Endothelial cell of umbilical vein (primary cell): Measurements from ENCODE around the gene TES. TPM values are rescaled to one million over a fixed set of nuclear protein-coding genes. Genes with fewer than 3 reads are reported as not detected.
A peak's percentile ranks its signal among the peaks of the same experiment; 100 is the strongest.

Experiments
- BruUV-seq: library from RNA; stranded (reverse); fragments of 400-500 nt; replicated peaks from 2 replicates; lab custom pipeline; 2021; lab: Mats Ljungman, UMichigan
- CTCF ChIA-PET: fragments of 300-600, 350-600 bp; sonication (Branson Sonifier 250); formaldehyde crosslinking; loops from one replicate; lab custom pipeline; 2021; ENCODE audit warnings: antibody characterized with exemption, inconsistent platforms; lab: Charles Lee
- POLR2A ChIA-PET: fragments of 300-600, 350-600 bp; sonication (Branson Sonifier 250); formaldehyde crosslinking; loops from one replicate; lab custom pipeline; 2021; ENCODE audit warnings: antibody characterized with exemption, inconsistent platforms; lab: Charles Lee
- DNase-seq: peaks from one replicate; pipeline ENCODE4 v3.0.0-alpha.2; 2011; ENCODE audit warnings: low read depth, low spot score
- FAIRE-seq: peaks from 2 replicates; lab custom pipeline; 2011; peaks lifted over from hg19 to GRCh38; lab: Jason Lieb, UNC
- H2AFZ ChIP-seq: 2 replicates; pipeline ENCODE4 v1.6.0; 2012; ENCODE audit warnings: low read depth, low read length, control low read depth, inconsistent platforms
- H3K27ac ChIP-seq: 2 replicates; pipeline ENCODE4 v1.5.1; 2011; ENCODE audit warnings: low read depth, mild to moderate bottlenecking, control low read depth, low read length, moderate library complexity; ENCODE audit not compliant: insufficient read depth
- H3K27me3 ChIP-seq, 2 experiments: 2 replicates each; pipeline versions ENCODE4 v1.6.0 to v1.6.1; 2011; ENCODE audit warnings: low read length in 2 of 2, mixed read lengths in 1 of 2; ENCODE audit not compliant: control insufficient read depth in 2 of 2, insufficient read depth in 2 of 2
- H3K36me3 ChIP-seq, 2 experiments: 2 replicates in 1 of 2; 3 replicates in 1 of 2; pipeline ENCODE4 v1.5.1; 2011; ENCODE audit warnings: low read length in 2 of 2, mild to moderate bottlenecking in 1 of 2, moderate library complexity in 1 of 2; ENCODE audit not compliant: control insufficient read depth in 2 of 2, insufficient read depth in 2 of 2; ENCODE audit errors: extremely low read depth in 1 of 2
- H3K4me1 ChIP-seq: 3 replicates; pipeline ENCODE4 v1.5.1; 2011; ENCODE audit warnings: mild to moderate bottlenecking, low read length; ENCODE audit not compliant: control insufficient read depth, insufficient read depth; ENCODE audit errors: extremely low read depth
- H3K4me2 ChIP-seq: 2 replicates; pipeline ENCODE4 v1.6.1; 2011; ENCODE audit warnings: low read length, control low read depth, mixed read lengths; ENCODE audit not compliant: insufficient read depth
- H3K4me3 ChIP-seq, 3 experiments: fragments of 200-600 bp in 1 of 3; sonication (generic), shearing (Covaris generic) in 1 of 3; replicated peaks in 1 of 3; 2 replicates each; pipeline ENCODE4 v1.5.1; 2011 to 2016; ENCODE audit warnings: control low read depth in 3 of 3, low read length in 3 of 3, mild to moderate bottlenecking in 2 of 3, inconsistent platforms in 1 of 3, low read depth in 1 of 3, moderate library complexity in 1 of 3; ENCODE audit not compliant: insufficient read depth in 1 of 3
- H3K79me2 ChIP-seq: 2 replicates; pipeline ENCODE4 v1.6.0; 2012; ENCODE audit warnings: low read length, inconsistent platforms; ENCODE audit not compliant: control insufficient read depth, insufficient read depth
- H3K9ac ChIP-seq: replicated peaks from 2 replicates; pipeline ENCODE3; 2011; ENCODE audit warnings: low read length, control low read depth; ENCODE audit not compliant: insufficient read depth; ENCODE audit errors: extremely low read depth
- H3K9me1 ChIP-seq: replicated peaks from 3 replicates; pipeline ENCODE4 v1.6.0; 2011; ENCODE audit warnings: mild to moderate bottlenecking, low read length; ENCODE audit not compliant: control insufficient read depth, insufficient read depth; ENCODE audit errors: extremely low read depth
- H3K9me3 ChIP-seq: replicated peaks from 2 replicates; pipeline ENCODE4 v1.5.1; 2012; ENCODE audit warnings: low read length, inconsistent platforms; ENCODE audit not compliant: control insufficient read depth, insufficient read depth
- H4K20me1 ChIP-seq: replicated peaks from 2 replicates; pipeline ENCODE3; 2011; ENCODE audit warnings: mild to moderate bottlenecking, low read length; ENCODE audit not compliant: control insufficient read depth, insufficient read depth; ENCODE audit errors: extremely low read depth
- CTCF ChIP-seq, 2 donors: IDR thresholded peaks; 1 replicate in 1 of 2; 2 replicates in 1 of 2; pipeline ENCODE4 v1.5.1; 2011; ENCODE audit warnings: low read length in 2 of 2, mild to moderate bottlenecking in 2 of 2, moderate library complexity in 2 of 2, control low read depth in 1 of 2, inconsistent platforms in 1 of 2, low read depth in 1 of 2; ENCODE audit not compliant: insufficient read depth in 1 of 2; ENCODE audit errors: extremely low read depth in 1 of 2
- EZH2 ChIP-seq: IDR thresholded peaks from 2 replicates; pipeline ENCODE4 v1.6.1; 2012; ENCODE audit warnings: borderline replicate concordance, low read depth, mild to moderate bottlenecking, moderate library complexity, low read length, inconsistent platforms; ENCODE audit not compliant: severe bottlenecking
- FOS ChIP-seq: IDR thresholded peaks from 2 replicates; pipeline ENCODE4 v1.6.1; 2011; ENCODE audit warnings: mild to moderate bottlenecking, low read length, moderate library complexity, borderline replicate concordance; ENCODE audit not compliant: insufficient read depth
- GATA2 ChIP-seq: IDR thresholded peaks from 2 replicates; pipeline ENCODE4 v1.7.0; 2011; ENCODE audit warnings: low read depth, mild to moderate bottlenecking, moderate library complexity, mixed read lengths, low read length; ENCODE audit not compliant: insufficient read length, insufficient read depth
- JUN ChIP-seq: IDR thresholded peaks from 2 replicates; pipeline ENCODE4 v1.6.1; 2011; ENCODE audit warnings: borderline replicate concordance, low read depth; ENCODE audit not compliant: insufficient read length, insufficient read depth
- MAX ChIP-seq: IDR thresholded peaks from 2 replicates; pipeline ENCODE4 v1.6.1; 2011; ENCODE audit not compliant: insufficient read depth, insufficient read length
- MYC ChIP-seq: IDR thresholded peaks from one replicate; pipeline ENCODE4 v1.6.1; 2011; ENCODE audit warnings: mild to moderate bottlenecking, low read depth, low read length
- POLR2A ChIP-seq: IDR thresholded peaks from 2 replicates; pipeline ENCODE4 v1.6.1; 2012; ENCODE audit warnings: low read depth, mild to moderate bottlenecking, control low read depth, low read length
- POLR2AphosphoS5 ChIP-seq: IDR thresholded peaks from 2 replicates; pipeline ENCODE4 v1.6.1; 2012; ENCODE audit warnings: low read depth, mild to moderate bottlenecking, control low read depth, low read length, moderate library complexity; ENCODE audit not compliant: insufficient read depth
- dilution Hi-C: fragments of 300-500 bp; cut with MboI; formaldehyde crosslinking; loops from one replicate; pipeline ENCODE4 v1.15.0; 2019; ENCODE audit warnings: low sequenced_read_pairs; ENCODE audit not compliant: extremely low pct_ligation_motif_present
- intact Hi-C: fragments of 100-400 bp; cut with micrococcal nuclease; formaldehyde crosslinking; loops from one replicate; pipeline ENCODE4 v1.10.0; 2022
- polyA plus RNA-seq, 4 experiments: library from polyadenylated mRNA; depleted of rRNA in 3 of 4; stranded (reverse) in 3 of 4; unstranded in 1 of 4; fragments of >200 nt; gene quantifications; 2 replicates each; pipeline versions ENCODE4 v1.2.1 to v1.2.3, GENCODE V29; 2011 to 2012; ENCODE audit warnings: missing spikeins in 1 of 4
- total RNA-seq: library from RNA; stranded (reverse); gene quantifications from 2 replicates; pipeline ENCODE4 v1.2.3, GENCODE V29; 2021

TES gene
- total and polyA plus RNA-seq, 2 donors (not counting 3 experiments of a cell fraction or from before 2014, with no cell fraction given), result 35.3 to 50.5 TPM

GRCh38 chr7:116234517-116235200 is 24.3 kb downstream of the TES start:
- dilution Hi-C loops (no loop called here), intact Hi-C loops (loop anchor here (5.0 kb wide), 1 partner anchor 573 kb away; no protein-coding TSS in a partner anchor)
- Histone ChIP-seq H3K27ac (no peak overlapping the region), H3K79me2 (peaks cover 52% of the 10 kb centered on the region), H3K9me3 (no peaks in the 10 kb centered on the region), H3K27me3 (no peaks in the 10 kb centered on the region), H3K36me3 (peaks cover 6 to 18% of the 10 kb centered on the region in 2 experiments), H3K9me1 (peaks cover 3% of the 10 kb centered on the region), H3K4me2 (no peak overlapping the region), H4K20me1 (peaks cover 6% of the 10 kb centered on the region), H3K4me3 (no peak overlapping the region), H3K4me1 (peaks cover 11% of the 10 kb centered on the region), H3K9ac (no peak overlapping the region), H2AFZ (no peak overlapping the region)
- BruUV-seq, result TSS peak; percentile 3
- POLR2A ChIA-PET, result no interaction called here
- FAIRE-seq (no peak), DNase-seq (no peak)
- CTCF ChIA-PET, result interaction anchor here (2.3 to 15.5 kb wide), 4 partner anchors 16 to 56 kb away, joined by 9 to 462 read pairs (median 22); partner anchors contain the start of gene TES
- TF ChIP-seq MYC, result no peak
- TF ChIP-seq FOS, result no peak
- TF ChIP-seq MAX, result no peak
- TF ChIP-seq POLR2AphosphoS5, result no peak
- no peak for TF ChIP-seq GATA2
- TF ChIP-seq EZH2, result no peak
- TF ChIP-seq POLR2A, result no peak
- no peak for TF ChIP-seq JUN
- TF ChIP-seq CTCF (IDR thresholded peaks at IDR 0.05; ENCODE audit: extremely low read depth in 1 of 2, insufficient read depth in 1 of 2, low read depth in 1 of 2, low read length in 2 of 2), result no peak
